Spleen (tissue), 11 donors: ENCODE results near the gene DCXR. TPM values are rescaled to one million over a fixed set of nuclear protein-coding genes. Genes with fewer than 3 reads are reported as not detected.

Experiments used
- DNase-seq: peaks from one replicate; pipeline ENCODE4 v3.0.0-alpha.2; 2020
- H3K27ac ChIP-seq, 8 donors: fragments of 200-600 bp; sonication (generic) in 7 of 8; 1 replicate in 4 of 8; 2 replicates in 4 of 8; pipeline versions ENCODE4 v1.5.0 to v1.8.0; 2016 to 2021; ENCODE audit warnings: inconsistent platforms in 4 of 8, mild to moderate bottlenecking in 4 of 8, moderate library complexity in 1 of 8
- H3K27me3 ChIP-seq, 7 donors: fragments of 200-600 bp; sonication (generic) in 6 of 7; replicated peaks in 1 of 7; 1 replicate in 4 of 7; 2 replicates in 3 of 7; pipeline versions ENCODE4 v1.5.0 to v1.8.0; 2016 to 2021; ENCODE audit warnings: inconsistent platforms in 3 of 7, mild to moderate bottlenecking in 1 of 7
- H3K36me3 ChIP-seq, 6 donors: fragments of 200-600 bp; sonication (generic) in 5 of 6; 1 replicate in 4 of 6; 2 replicates in 2 of 6; pipeline versions ENCODE4 v1.5.0 to v1.8.0; 2016 to 2021; ENCODE audit warnings: inconsistent platforms in 2 of 6
- H3K4me1 ChIP-seq, 6 donors: fragments of 200-600 bp; sonication (generic) in 5 of 6; 1 replicate in 3 of 6; 2 replicates in 3 of 6; pipeline versions ENCODE4 v1.5.0 to v1.8.0; 2016 to 2021; ENCODE audit warnings: inconsistent platforms in 3 of 6
- H3K4me3 ChIP-seq, 8 donors: fragments of 200-600 bp; sonication (generic) in 7 of 8; 1 replicate in 4 of 8; 2 replicates in 4 of 8; pipeline versions ENCODE4 v1.5.0 to v1.8.0; 2016 to 2021; ENCODE audit warnings: inconsistent platforms in 4 of 8, mild to moderate bottlenecking in 4 of 8, moderate library complexity in 2 of 8
- H3K9me3 ChIP-seq, 8 donors: fragments of 200-600 bp; sonication (generic) in 7 of 8; 1 replicate in 4 of 8; 2 replicates in 4 of 8; pipeline versions ENCODE4 v1.5.0 to v1.8.0; 2016 to 2021; ENCODE audit warnings: inconsistent platforms in 4 of 8
- CTCF ChIP-seq, 11 experiments: fragments of 200-600 bp in 7 of 11; fragments of 450-650 bp in 4 of 11; sonication (generic) in 4 of 11; IDR thresholded peaks in 8 of 11; conservative IDR thresholded peaks in 3 of 11; 1 replicate in 7 of 11; 2 replicates in 4 of 11; pipeline versions ENCODE4 v1.4.0 to v1.8.0; 2016 to 2021; ENCODE audit warnings: antibody characterized with exemption in 11 of 11, inconsistent platforms in 4 of 11, mild to moderate bottlenecking in 1 of 11
- POLR2A ChIP-seq, 3 donors: fragments of 450-650 bp; IDR thresholded peaks; one replicate each; pipeline ENCODE4 v1.5.1; 2017; ENCODE audit warnings: antibody characterized with exemption in 3 of 3, mild to moderate bottlenecking in 1 of 3
- POLR2AphosphoS5 ChIP-seq, 3 donors: sonication (generic); formaldehyde crosslinking; IDR thresholded peaks; one replicate each; pipeline ENCODE4 v1.5.1; 2017; ENCODE audit warnings: antibody characterized with exemption in 3 of 3
- WGBS, 5 donors: extraction: QIAGEN DNeasy Blood & Tissue Kit in 3 of 5; methylation state at CpG; one replicate each; pipeline versions ENCODE4 v1.1.5 to v1.1.7; 2013 to 2018; 5-methylcytosine and 5-hydroxymethylcytosine counted together
- intact Hi-C: fragments of 100-400 bp; cut with DNase I; formaldehyde crosslinking; loops from one replicate; pipeline ENCODE4 v1.15.0; 2023; ENCODE audit warnings: low total_unique reads
- polyA plus RNA-seq, 3 donors: library from polyadenylated mRNA; stranded (reverse); fragments of 200-250 nt; gene quantifications; one replicate each; pipeline ENCODE4 v1.2.1, GENCODE V29; 2013
- total RNA-seq, 7 donors: library from RNA; depleted of rRNA in 3 of 7; stranded (reverse); fragments of >200 nt in 3 of 7; fragmentation: NEBNext Ultra II Directional in 4 of 7; extraction: Animal tissue kit (Norgen Biotek cat#: 25700) in 4 of 7; gene quantifications; one replicate each; pipeline versions ENCODE4 v1.1.0 to v1.2.1, GENCODE V29; 2016 to 2021
- donor health status: healthy with polysubstance abuse.
- donor health status: DM: no; HTN: no; CAD: no; lungs with moderate emphysema.
- donor health status: DM: no; HTN: no; CAD: no.
- donor health status: Bipolar disorder and iron deficiency.
- donor health status: healthy.
- donor health status: DM: no; HTN: no; CAD: no.
- donor health status: DM: yes; HTN: yes; CAD: no.

Gene DCXR
- total and polyA plus RNA-seq, 10 donors = 44.2 to 88.0 (median 61.0) TPM

GRCh38 chr17:82019690-82020571 lies 17.6 kb downstream of the DCXR start:
- intact Hi-C loops = loop anchor here (5.0 kb wide), 1 partner anchor 63 kb away; no protein-coding TSS in a partner anchor
- Histone ChIP-seq H3K36me3 (peaks cover 0 to 33% (median 8%) of the 10 kb centered on the region in 6 donors), H3K27me3 (no peaks in the 10 kb centered on the region), H3K4me3 (no peak overlapping the region), H3K27ac (no peak overlapping the region), H3K9me3 (no peaks in the 10 kb centered on the region), H3K4me1 (peaks cover 25 to 51% (median 36%) of the 10 kb centered on the region in 6 donors)
- 69 to 79% (median 74%) methylated on average over 16 to 34 of the region's 34 CpGs for WGBS, 5 donors
- DNase-seq = peak; percentile 92
- peak; percentile 13 to 85 (median 65) for TF ChIP-seq CTCF (IDR thresholded peaks at IDR 0.05 in 8 of 11, conservative IDR thresholded peaks at IDR 0.05 in 3 of 11)
- TF ChIP-seq POLR2A (IDR thresholded peaks at IDR 0.05) = no peak
- TF ChIP-seq POLR2AphosphoS5 (IDR thresholded peaks at IDR 0.05) = peak in 1 of 3 donors; percentile 56

- H3K36me3 ChIP-seq = peaks cover 0 to 34% (median 8%) of the 10 kb centered on the region in 6 donors
- DNase-seq = no peak
- H3K4me3 ChIP-seq = no peak overlapping the region
- H3K27ac ChIP-seq = no peak overlapping the region
- intact Hi-C loops = no loop called here
- H3K4me1 ChIP-seq = peaks cover 21 to 49% (median 34%) of the 10 kb centered on the region in 6 donors
- TF ChIP-seq POLR2AphosphoS5 (IDR thresholded peaks at IDR 0.05) (peak in 1 of 3 donors; percentile 58), POLR2A (IDR thresholded peaks at IDR 0.05) (no peak)
- H3K27me3 ChIP-seq = no peaks in the 10 kb centered on the region
- no peaks in the 10 kb centered on the region for H3K9me3 ChIP-seq
- 89 to 95% (median 93%) methylated on average over 21 to 33 of the region's 33 CpGs for WGBS, 5 donors
These were observed 18.4 kb downstream of the DCXR start for GRCh38 chr17:82018989-82019689.

- no peak overlapping the region for H3K27ac ChIP-seq
- intact Hi-C loops = no loop called here
- peaks cover 15 to 49% (median 30%) of the 10 kb centered on the region in 6 donors for H3K4me1 ChIP-seq
- H3K9me3 ChIP-seq = no peaks in the 10 kb centered on the region
- TF ChIP-seq POLR2AphosphoS5 (IDR thresholded peaks at IDR 0.05) (peak in 1 of 3 donors; percentile 37), CTCF (IDR thresholded peaks at IDR 0.05 in 8 of 11, conservative IDR thresholded peaks at IDR 0.05 in 3 of 11) (peak in 1 of 11 experiments; percentile 13), POLR2A (IDR thresholded peaks at IDR 0.05) (no peak)
- H3K4me3 ChIP-seq = no peak overlapping the region
- H3K27me3 ChIP-seq = no peaks in the 10 kb centered on the region
- 81 to 89% (median 85%) methylated on average over 17 to 19 of the region's 19 CpGs for WGBS, 5 donors
- peaks cover 0 to 42% (median 8%) of the 10 kb centered on the region in 6 donors for H3K36me3 ChIP-seq
- DNase-seq = no peak
These were observed 19.1 kb downstream of the DCXR start for GRCh38 chr17:82018152-82018988.

- intact Hi-C loops = no loop called here
- H3K4me3 ChIP-seq = no peak overlapping the region
- peaks cover 15 to 53% (median 36%) of the 10 kb centered on the region in 6 donors for H3K4me1 ChIP-seq
- peaks cover 0 to 49% (median 8%) of the 10 kb centered on the region in 6 donors for H3K36me3 ChIP-seq
- H3K27ac ChIP-seq = no peak overlapping the region
- H3K27me3 ChIP-seq = no peaks in the 10 kb centered on the region
- DNase-seq = no peak
- WGBS, 5 donors = 80 to 90% (median 85%) methylated on average over 4 to 13 of the region's 13 CpGs
- H3K9me3 ChIP-seq = no peaks in the 10 kb centered on the region
- TF ChIP-seq POLR2A (IDR thresholded peaks at IDR 0.05) = no peak
- peak in 1 of 3 donors; percentile 19 for TF ChIP-seq POLR2AphosphoS5 (IDR thresholded peaks at IDR 0.05)
These were observed 19.8 kb downstream of the DCXR start for GRCh38 chr17:82017612-82018151.
